GM10266 (cell line): ENCODE results near the gene SLC26A8.
"Not testable (repeated sequence)": the region's sequence is repeated elsewhere in the genome, so short reads cannot be mapped to it uniquely, and the experiment has no call there.

ENCODE experiments used
- DNase-seq: peaks from one replicate; pipeline ENCODE4 v3.0.0; 2012; ENCODE audit errors: extremely low spot score
- CTCF ChIP-seq: IDR thresholded peaks from 2 replicates; pipeline ENCODE4 v1.5.1; 2012; ENCODE audit warnings: mild to moderate bottlenecking, low read depth; ENCODE audit not compliant: control insufficient read depth, insufficient read depth; ENCODE audit errors: missing control alignments

SLC26A8 gene

GRCh38 chr6:36015666-36016065 lies 8.8 kb downstream of the SLC26A8 start:
- DNase-seq, result no peak
- TF ChIP-seq CTCF, result no peak

- TF ChIP-seq CTCF, result no peak
- DNase-seq, result no peak
Observed at GRCh38 chr6:36000451-36000850, 24.0 kb downstream of the SLC26A8 start.

- DNase-seq, result no peak
Observed at GRCh38 chr6:35993150-35993549, 31.3 kb downstream of the SLC26A8 start.

GRCh38 chr6:35988047-35988446 lies 36.4 kb downstream of the SLC26A8 start:
- not testable (repeated sequence) for DNase-seq

More at GRCh38 chr6:35993150-35993549, 31.3 kb downstream of the SLC26A8 start:
- TF ChIP-seq CTCF, result no peak

- TF ChIP-seq CTCF, result no peak
- no peak for DNase-seq
Observed at GRCh38 chr6:35984701-35985100, 39.7 kb downstream of the SLC26A8 start.

- no peak for TF ChIP-seq CTCF
- DNase-seq, result no peak
Observed at GRCh38 chr6:35980991-35981645, 43.3 kb downstream of the SLC26A8 start.

GRCh38 chr6:35980126-35980525 lies 44.3 kb downstream of the SLC26A8 start:
- DNase-seq, result not testable (repeated sequence)

- TF ChIP-seq CTCF, result no peak
- DNase-seq, result no peak
Observed at GRCh38 chr6:35977308-35977707, 47.1 kb downstream of the SLC26A8 start.
